Stimulated activated CD8-positive, alpha-beta memory T cell treated with anti-CD3 and anti-CD28 coated beads, Interleukin-4, amount 100 ng/mL, for 48 hours (primary cell): Measurements from ENCODE around the gene MYBPC2.

Experiments used
- DNase-seq: peaks from one replicate; pipeline ENCODE4 v3.0.0-alpha.2; 2020

The MYBPC2 gene

GRCh38 chr19:50505856-50506611 lies 73.3 kb downstream of the MYBPC2 start:
- no peak for DNase-seq

- no peak for DNase-seq
These were observed 74.0 kb downstream of the MYBPC2 start for GRCh38 chr19:50506700-50507099.

GRCh38 chr19:50507376-50507775 lies 74.7 kb downstream of the MYBPC2 start:
- no peak for DNase-seq

- DNase-seq = no peak
These were observed 76.1 kb downstream of the MYBPC2 start for GRCh38 chr19:50508843-50509190.

DNA sequence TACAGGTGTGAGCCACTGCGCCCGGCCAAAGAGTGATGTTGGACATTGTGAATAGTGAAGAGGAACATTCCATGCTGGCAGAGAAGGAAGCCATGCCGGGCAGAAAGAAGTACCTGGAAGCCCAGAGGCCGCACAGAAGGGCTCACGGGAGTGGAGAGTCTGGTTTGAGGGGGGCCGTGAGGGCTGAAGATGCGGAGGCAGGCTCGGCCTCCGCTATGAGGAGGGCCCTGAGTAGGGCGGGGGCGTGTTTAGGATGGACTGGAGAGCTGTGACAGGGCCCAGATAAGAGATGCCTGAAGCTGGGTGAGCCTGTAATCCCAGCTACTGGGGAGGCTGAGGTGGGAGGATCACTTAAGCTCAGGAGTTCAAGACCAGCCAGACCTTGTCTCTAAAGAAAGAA lies 76.7 kb downstream of the MYBPC2 start:
- no peak for DNase-seq

DNA sequence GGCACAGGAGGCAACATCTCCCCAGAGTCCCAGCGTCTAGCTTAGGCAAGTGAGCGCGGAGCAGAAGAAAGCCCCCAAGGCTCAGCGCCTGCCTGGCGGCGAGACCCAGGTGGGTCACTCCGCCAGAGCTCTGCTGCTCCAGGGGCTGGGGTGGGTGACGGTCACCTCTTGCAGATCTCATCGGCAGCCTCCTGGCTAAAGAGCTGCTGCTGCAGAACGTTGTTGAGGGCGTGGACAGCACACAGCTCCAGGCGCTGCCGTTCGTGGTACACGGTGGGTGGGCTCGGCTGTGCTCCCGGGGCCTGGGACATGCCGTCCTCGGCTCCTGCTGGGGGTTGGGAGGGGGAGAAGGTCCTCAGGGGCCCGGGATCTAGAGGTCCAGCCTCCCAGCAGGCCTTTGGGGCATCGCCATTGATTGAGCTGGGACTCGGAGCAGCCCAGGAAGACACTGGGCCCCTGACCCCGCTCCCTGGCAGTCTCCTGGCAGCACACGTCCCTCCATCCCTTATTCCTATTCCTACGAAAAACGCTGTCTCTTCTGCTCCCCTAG lies 77.5 kb downstream of the MYBPC2 start:
- no peak for DNase-seq

GRCh38 chr19:50510700-50511068 lies 78.0 kb downstream of the MYBPC2 start:
- DNase-seq = no peak

DNA sequence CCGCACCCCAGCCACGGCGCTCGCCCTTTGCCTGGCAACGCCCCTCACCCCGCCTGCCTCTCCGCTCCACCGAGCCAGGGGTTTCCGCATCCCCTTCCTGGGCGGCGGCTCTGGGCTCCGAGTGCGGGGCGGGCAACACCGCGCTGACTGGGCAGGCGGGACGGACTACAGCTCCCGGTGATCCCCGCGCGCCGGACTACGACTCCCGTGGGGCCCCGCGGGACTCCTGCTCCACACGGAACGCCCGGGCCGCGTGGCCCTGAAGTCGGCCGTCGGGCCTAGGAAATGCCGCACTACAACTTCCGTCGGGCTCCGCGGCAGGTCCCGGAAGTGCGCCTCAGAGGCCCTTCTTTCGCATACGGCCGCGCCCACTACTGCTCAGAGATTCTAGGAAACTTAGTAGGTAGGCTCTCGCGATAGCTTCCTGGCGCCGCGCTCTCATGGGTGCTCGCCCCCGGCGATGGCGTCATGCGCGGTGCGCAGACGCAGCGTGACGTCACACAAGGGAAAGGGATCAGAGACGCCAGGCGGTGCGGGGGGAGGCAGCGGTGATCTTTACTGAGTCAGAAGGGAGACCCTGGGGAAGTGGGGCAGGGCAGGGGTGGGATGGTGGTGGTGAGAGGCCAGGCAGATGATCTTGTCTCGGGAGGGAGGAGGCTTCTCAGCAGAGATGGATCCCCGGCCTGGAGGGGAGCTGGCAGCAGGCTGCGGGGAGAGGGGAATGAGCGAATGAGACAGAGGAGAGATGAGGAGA lies 78.6 kb downstream of the MYBPC2 start, which contains the start of gene JOSD2:
Gene JOSD2 (minus strand): TSS at position 123 of the 754 bp plus-strand sequence. CDS start 760 bp downstream, outside the sequence.
- peak; percentile 97 for DNase-seq

DNA sequence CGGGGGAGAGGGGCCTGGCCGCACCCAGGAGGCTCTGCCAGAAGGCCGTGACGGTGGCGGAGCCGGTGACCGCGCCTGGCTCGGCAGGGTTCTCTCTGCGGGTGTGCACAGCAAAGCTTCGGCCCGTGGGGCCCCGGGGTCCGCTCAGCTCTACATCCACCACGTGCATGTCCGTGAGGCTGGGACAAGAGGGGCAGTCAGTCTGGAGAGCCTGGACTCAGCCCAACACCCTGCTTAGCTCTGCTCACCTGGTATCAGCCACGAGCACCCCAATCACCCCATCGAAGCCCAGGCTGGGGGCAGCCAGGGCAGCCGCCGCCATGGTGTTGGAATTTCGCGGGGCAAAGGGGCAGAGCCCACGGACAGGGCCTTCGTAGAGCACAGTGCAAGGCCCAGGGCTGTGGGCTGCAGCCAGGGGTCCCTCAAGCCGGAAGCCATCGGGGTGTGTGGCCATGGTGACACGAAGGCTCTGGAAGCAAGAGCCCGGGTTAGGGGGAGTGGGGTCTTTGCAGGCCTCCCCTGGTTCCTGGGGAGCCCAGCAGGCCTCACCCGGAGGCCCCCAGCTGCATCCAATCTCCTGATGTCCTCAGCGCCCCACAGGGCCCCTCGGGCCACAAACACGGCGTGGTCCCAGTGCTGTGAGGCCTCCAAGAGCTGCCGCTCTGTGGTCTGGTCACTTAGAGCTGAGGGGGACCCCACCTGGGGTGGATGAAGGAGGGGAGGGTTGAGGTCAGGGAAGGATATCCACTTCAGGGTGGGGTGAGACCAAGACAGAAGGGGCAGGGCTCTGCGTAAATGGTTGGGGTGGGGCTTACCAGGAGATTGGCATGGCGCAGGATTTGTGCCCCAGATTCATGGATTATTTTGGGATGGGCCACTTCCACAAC lies 79.7 kb downstream of the MYBPC2 start:
- DNase-seq = no peak

DNA sequence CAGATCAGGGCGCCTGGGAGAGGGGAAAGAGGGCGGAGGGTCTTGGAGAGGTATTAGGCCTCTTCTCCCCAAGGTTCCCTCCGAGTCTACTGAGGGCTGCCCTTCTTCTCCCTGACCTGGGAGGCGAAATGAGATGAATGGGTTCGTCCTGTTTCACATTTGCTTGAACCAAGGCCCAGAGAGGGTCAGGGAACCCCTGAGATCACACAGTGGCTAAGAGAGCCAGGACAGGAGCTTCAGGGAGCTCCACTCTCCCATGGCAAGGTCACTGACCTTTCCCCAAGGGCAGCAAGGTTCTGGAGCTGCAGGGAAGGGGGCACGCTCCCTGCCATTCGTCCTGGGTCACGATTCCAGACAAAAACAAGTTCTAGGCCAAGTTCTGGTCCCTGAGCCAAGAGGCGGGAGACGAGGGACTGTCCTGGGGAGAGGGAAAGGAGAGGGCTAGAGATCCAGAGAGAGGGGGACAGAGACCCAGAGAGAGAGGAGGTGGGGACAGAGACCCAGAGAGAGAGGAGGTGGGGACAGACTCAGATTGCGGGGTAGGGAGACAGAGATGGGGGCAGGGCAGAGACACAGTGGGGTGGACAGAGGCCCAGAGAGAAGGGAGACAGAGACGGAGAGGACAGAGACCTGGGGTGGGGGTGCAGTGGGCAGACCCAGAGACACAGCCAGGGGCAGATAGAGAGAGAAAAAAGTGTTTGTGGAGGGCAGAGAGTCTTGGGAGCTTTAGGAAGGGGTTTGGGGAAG lies 80.5 kb downstream of the MYBPC2 start:
- no peak for DNase-seq

DNA sequence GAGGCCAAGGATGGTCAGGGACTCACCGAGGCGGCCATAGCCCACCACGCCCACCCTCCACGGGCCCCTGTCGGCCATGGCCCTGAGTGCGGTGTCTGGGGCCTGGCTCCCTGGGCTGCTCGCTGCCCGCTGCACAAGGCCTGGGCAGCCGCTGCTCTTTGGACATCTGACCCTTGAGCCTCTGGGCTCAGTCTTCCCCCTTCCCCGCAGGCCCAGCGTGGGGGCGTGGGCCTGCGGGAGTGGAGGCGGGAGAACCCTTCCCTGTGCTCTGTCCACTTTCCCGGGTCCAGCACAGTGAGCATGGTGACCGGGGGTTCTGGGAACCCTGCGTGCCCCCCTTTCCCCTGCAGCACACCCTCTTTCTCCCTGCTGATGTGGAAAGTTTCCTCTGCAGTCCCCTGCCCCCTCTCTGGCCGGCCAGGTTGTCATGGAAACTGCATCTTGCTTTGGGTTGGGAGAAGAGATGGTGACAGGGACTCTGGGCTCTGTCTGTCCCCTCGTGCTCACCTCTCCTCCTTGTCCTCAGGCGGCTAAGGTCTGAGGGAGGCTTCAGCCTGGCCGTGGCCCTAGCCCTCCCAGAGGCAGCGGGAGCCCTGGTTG lies 81.2 kb downstream of the MYBPC2 start, which contains the start of gene ASPDH:
Gene ASPDH (minus strand): TSS at position 168 of the 600 bp plus-strand sequence. CDS start 90 bp downstream, at position 78.
- no peak for DNase-seq

GRCh38 chr19:50514346-50515167 lies 81.9 kb downstream of the MYBPC2 start:
- DNase-seq = no peak

DNA sequence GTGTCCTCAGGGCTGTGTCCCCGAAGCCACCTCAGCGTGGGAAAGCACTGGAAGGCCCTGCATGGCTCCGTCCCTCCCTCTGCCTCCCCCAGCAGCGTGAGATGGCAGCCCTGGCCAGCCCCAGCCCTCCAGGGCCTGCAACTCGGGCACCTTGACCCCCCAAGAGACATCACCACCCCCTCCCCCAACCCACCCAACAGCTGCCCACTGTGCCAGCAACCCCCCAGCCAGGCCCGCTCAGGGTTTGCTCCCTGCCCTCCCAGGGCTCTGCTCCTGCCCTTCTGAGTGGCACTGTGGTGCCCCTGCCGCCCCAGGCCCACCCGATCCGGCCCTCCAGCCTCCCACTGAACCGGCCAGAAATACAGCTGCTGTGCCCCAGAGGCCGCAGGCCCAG lies 82.5 kb downstream of the MYBPC2 start:
- no peak for DNase-seq
